Tibial nerve (tissue), 4 donors: ENCODE measurements around the gene GGNBP2.

ENCODE experiments used
- EP300 ChIP-seq, 2 donors: sonication (generic); formaldehyde crosslinking; IDR thresholded peaks; one replicate each; pipeline ENCODE4 v1.6.1; 2017; ENCODE audit warnings: antibody characterized with exemption in 2 of 2, mild to moderate bottlenecking in 1 of 2
- POLR2A ChIP-seq, 2 donors: fragments of 450-650 bp; IDR thresholded peaks; one replicate each; pipeline ENCODE4 v1.6.1; 2017; ENCODE audit warnings: antibody characterized with exemption in 2 of 2, mild to moderate bottlenecking in 2 of 2, moderate library complexity in 2 of 2
- TF ChIP-seq, protein P1 (sequence below), 5 experiments: fragments of 200-600 bp in 3 of 5; fragments of 450-650 bp in 2 of 5; sonication (generic) in 3 of 5; IDR thresholded peaks; one replicate each; pipeline ENCODE4 v1.5.1; 2016 to 2019; ENCODE audit warnings: antibody characterized with exemption in 5 of 5, mild to moderate bottlenecking in 3 of 5, moderate library complexity in 2 of 5

- TF ChIP-seq, protein P1, sequence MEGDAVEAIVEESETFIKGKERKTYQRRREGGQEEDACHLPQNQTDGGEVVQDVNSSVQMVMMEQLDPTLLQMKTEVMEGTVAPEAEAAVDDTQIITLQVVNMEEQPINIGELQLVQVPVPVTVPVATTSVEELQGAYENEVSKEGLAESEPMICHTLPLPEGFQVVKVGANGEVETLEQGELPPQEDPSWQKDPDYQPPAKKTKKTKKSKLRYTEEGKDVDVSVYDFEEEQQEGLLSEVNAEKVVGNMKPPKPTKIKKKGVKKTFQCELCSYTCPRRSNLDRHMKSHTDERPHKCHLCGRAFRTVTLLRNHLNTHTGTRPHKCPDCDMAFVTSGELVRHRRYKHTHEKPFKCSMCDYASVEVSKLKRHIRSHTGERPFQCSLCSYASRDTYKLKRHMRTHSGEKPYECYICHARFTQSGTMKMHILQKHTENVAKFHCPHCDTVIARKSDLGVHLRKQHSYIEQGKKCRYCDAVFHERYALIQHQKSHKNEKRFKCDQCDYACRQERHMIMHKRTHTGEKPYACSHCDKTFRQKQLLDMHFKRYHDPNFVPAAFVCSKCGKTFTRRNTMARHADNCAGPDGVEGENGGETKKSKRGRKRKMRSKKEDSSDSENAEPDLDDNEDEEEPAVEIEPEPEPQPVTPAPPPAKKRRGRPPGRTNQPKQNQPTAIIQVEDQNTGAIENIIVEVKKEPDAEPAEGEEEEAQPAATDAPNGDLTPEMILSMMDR (IDR thresholded peaks at IDR 0.05) = no peak
- TF ChIP-seq POLR2A (IDR thresholded peaks at IDR 0.05) = no peak
- TF ChIP-seq EP300 (IDR thresholded peaks at IDR 0.05) = no peak
Measured at GRCh38 chr17:36509272-36509985, 35.3 kb upstream of the GGNBP2 start.
